Chondrocyte (in vitro differentiated cells): Measurements from ENCODE around the gene PCDHGB2. TPM values are rescaled to one million over a fixed set of nuclear protein-coding genes. Genes with fewer than 3 reads are reported as not detected.
"Not testable (repeated sequence)": the region's sequence is repeated elsewhere in the genome, so short reads cannot be mapped to it uniquely, and the experiment has no call there.

ENCODE experiments used
- DNase-seq: peaks from one replicate; pipeline ENCODE4 v3.0.0; 2021; ENCODE audit warnings: mixed read lengths, low spot score
- H3K27ac Mint-ChIP-seq: one replicate; pipeline ENCODE4 v1.8.0; 2021; ENCODE audit warnings: mild to moderate bottlenecking, moderate library complexity, mixed read lengths; ENCODE audit not compliant: unreplicated experiment
- H3K27me3 Mint-ChIP-seq: 2 replicates; pipeline ENCODE4 v1.8.0; 2021; ENCODE audit warnings: low read depth, mixed read lengths
- H3K36me3 Mint-ChIP-seq: 2 replicates; pipeline ENCODE4 v1.8.0; 2021; ENCODE audit warnings: low read depth, mixed read lengths
- H3K4me1 Mint-ChIP-seq: 2 replicates; pipeline ENCODE4 v1.8.0; 2021; ENCODE audit warnings: low read depth, mild to moderate bottlenecking, mixed read lengths
- H3K4me3 Mint-ChIP-seq: one replicate; pipeline ENCODE4 v1.8.0; 2021; ENCODE audit warnings: mild to moderate bottlenecking, moderate library complexity, mixed read lengths; ENCODE audit not compliant: unreplicated experiment
- H3K9me3 Mint-ChIP-seq: 2 replicates; pipeline ENCODE4 v1.8.0; 2021; ENCODE audit warnings: low read depth, mixed read lengths
- CTCF ChIP-seq: fragments of 200-600 bp; sonication (generic); IDR thresholded peaks from 2 replicates; pipeline ENCODE4 v1.5.0; 2021; ENCODE audit warnings: antibody characterized with exemption, mild to moderate bottlenecking, moderate library complexity
- total RNA-seq: library from RNA; stranded (reverse); gene quantifications from 3 replicates; pipeline ENCODE4 v1.2.1, GENCODE V29; 2021

The PCDHGB2 gene
- total RNA-seq, 1 donor from 2014 or later = 1.0 TPM

- Mint-ChIP-seq H3K36me3 (peaks cover 2% of the 10 kb centered on the region), H3K4me1 (no peaks in the 10 kb centered on the region), H3K9me3 (peaks cover 52% of the 10 kb centered on the region), H3K4me3 (no peak within 1 kb of the TSS), H3K27ac (no peak within 1 kb of the TSS), H3K27me3 (no peaks in the 10 kb centered on the region)
- no peak for TF ChIP-seq CTCF
- DNase-seq = no peak
These were observed 16.4 kb upstream of the PCDHGB2 start, which contains the start of gene PCDHGA3 for GRCh38 chr5:141343242-141343952. Gene PCDHGA3, plus strand, starts transcription at chr5:141343829. Its CDS starts 205 bp downstream, at chr5:141344034.

- Mint-ChIP-seq H3K9me3 (peaks cover 49% of the 10 kb centered on the region), H3K27ac (no peak overlapping the region), H3K36me3 (peaks cover 2% of the 10 kb centered on the region), H3K4me3 (no peak overlapping the region), H3K4me1 (no peaks in the 10 kb centered on the region), H3K27me3 (no peaks in the 10 kb centered on the region)
- TF ChIP-seq CTCF = no peak
- DNase-seq = no peak
These were observed 15.8 kb upstream of the PCDHGB2 start for GRCh38 chr5:141343953-141344463.

GRCh38 chr5:141345327-141345726, 14.5 kb upstream of the PCDHGB2 start:
- TF ChIP-seq CTCF = no peak
- H3K36me3 Mint-ChIP-seq = peaks cover 4% of the 10 kb centered on the region
- no peaks in the 10 kb centered on the region for H3K27me3 Mint-ChIP-seq
- H3K4me1 Mint-ChIP-seq = no peaks in the 10 kb centered on the region
- no peak overlapping the region for H3K27ac Mint-ChIP-seq
- peaks cover 43% of the 10 kb centered on the region for H3K9me3 Mint-ChIP-seq
- no peak overlapping the region for H3K4me3 Mint-ChIP-seq
- no peak for DNase-seq

GRCh38 chr5:141346017-141346416, 13.8 kb upstream of the PCDHGB2 start:
- not testable (repeated sequence) for H3K36me3 Mint-ChIP-seq, H3K4me3 Mint-ChIP-seq, H3K27ac Mint-ChIP-seq, H3K27me3 Mint-ChIP-seq, H3K4me1 Mint-ChIP-seq, DNase-seq
- H3K9me3 Mint-ChIP-seq = peaks cover 44% of the 10 kb centered on the region

GRCh38 chr5:141349917-141350619, 9.7 kb upstream of the PCDHGB2 start, which contains the start of gene PCDHGB1:
Gene PCDHGB1, plus strand, starts transcription at chr5:141350099. Its CDS starts 162 bp downstream, at chr5:141350261.
- Mint-ChIP-seq H3K27me3 (no peaks in the 10 kb centered on the region), H3K9me3 (peaks cover 39% of the 10 kb centered on the region), H3K27ac (no peak within 1 kb of the TSS), H3K4me1 (no peaks in the 10 kb centered on the region), H3K4me3 (peak within 1 kb of the TSS; percentile 62), H3K36me3 (peaks cover 6% of the 10 kb centered on the region)
- peak; percentile 62 for TF ChIP-seq CTCF
- DNase-seq = no peak
